Cardiac ventricle fibroblast (primary cell): ENCODE data around the gene ACKR2. TPM values are rescaled to one million over a fixed set of nuclear protein-coding genes. Genes with fewer than 3 reads are reported as not detected.

Experiments used
- total RNA-seq: library from RNA; depleted of rRNA; stranded (reverse); fragments of >200 nt; gene quantifications from 2 replicates; pipeline ENCODE4 v1.2.3, GENCODE V29; 2015

ACKR2 gene
- total RNA-seq: 0.39 and 1.00 TPM in 2 replicates

GRCh38 chr3:42809202-42809601 lies at the start of gene ACKR2:
Gene ACKR2 (plus strand): TSS chr3:42809445. CDS start chr3:42864503, 55,058 bp downstream.

GRCh38 chr3:42772670-42773408 lies 36.4 kb upstream of the ACKR2 start, which contains the start of gene CCDC13:
Gene CCDC13 (minus strand): TSS chr3:42773253. CDS start chr3:42758345, 14,908 bp downstream.

GRCh38 chr3:42804106-42804830 lies 5.0 kb upstream of the ACKR2 start, which contains the start of gene HIGD1A:
Gene HIGD1A (minus strand): TSS chr3:42804490. CDS start chr3:42794253, 10,237 bp downstream.

DNA sequence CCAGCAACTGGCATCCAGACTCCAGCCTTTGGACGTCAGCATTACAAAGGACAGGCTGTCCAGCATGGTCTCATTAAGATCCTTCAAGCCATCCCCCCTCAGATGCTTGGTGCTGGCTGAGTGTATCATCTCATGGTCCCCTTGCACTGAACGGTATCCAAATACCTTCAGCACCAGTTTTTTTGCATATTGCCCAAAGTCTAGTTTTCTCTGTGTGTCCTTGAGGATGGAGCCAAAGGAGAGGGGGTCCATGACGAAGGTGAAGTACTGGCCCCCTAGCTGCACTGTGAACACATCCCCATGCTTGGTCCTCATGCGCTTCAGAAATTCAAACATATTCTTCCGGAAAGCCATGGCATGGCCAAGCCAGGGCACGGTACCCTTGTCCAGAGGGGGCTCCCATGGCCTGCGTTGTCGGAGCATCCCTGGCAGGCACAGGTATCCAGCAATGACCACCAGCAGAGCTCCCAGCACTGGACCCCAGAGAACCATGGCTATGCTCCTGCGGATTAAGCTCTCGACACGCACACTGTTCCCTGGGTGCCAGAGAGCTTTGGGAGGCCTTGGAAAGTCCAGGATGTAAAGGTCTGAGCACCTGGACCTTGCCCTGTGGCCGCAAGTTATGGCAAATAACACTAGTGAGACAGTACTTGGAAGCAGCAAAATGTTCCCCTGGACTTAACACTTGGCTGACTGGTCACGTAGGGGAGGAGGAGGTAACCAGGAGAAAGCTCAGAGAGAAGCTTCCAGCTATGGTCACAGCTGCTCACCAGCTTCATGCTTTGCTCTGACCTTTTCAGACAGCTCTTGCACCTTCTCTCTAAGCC lies 66.3 kb downstream of the ACKR2 start, which contains the start of gene CYP8B1:
Gene CYP8B1, minus strand, starts transcription at position 555 of the 827 bp plus-strand sequence. Its CDS starts 63 bp downstream, at position 492.

GRCh38 chr3:42906070-42906847 lies 97.0 kb downstream of the ACKR2 start, which contains the start of gene ZNF662:
Gene ZNF662 (plus strand): TSS chr3:42906142. CDS start chr3:42908115, 1,973 bp downstream.

Other genes starting within 250 kb of the ACKR2 start
- 44.5 and 66.8 TPM in 2 replicates for gene SEC22C, start 227.5 kb upstream of the ACKR2 start, total RNA-seq
- 22.1 and 22.9 TPM in 2 replicates for gene SS18L2, start 218.6 kb upstream of the ACKR2 start, total RNA-seq
- gene NKTR, start 208.8 kb upstream of the ACKR2 start, total RNA-seq: 22.7 and 26.0 TPM in 2 replicates
- gene ZBTB47, start 155.7 kb upstream of the ACKR2 start, total RNA-seq: 20.2 and 27.4 TPM in 2 replicates
- not detected in 2 replicates for gene KLHL40, start 123.9 kb upstream of the ACKR2 start, total RNA-seq
- gene HHATL, start 106.6 kb upstream of the ACKR2 start, total RNA-seq: not detected in 2 replicates
- 1.4 and 2.0 TPM in 2 replicates for gene CCDC13, start 36.2 kb upstream of the ACKR2 start, total RNA-seq
- 72.4 and 82.8 TPM in 2 replicates for gene HIGD1A, start 5.0 kb upstream of the ACKR2 start, total RNA-seq
- not detected in 2 replicates for gene CYP8B1, start 66.4 kb downstream of the ACKR2 start, total RNA-seq
- gene ZNF662, start 96.7 kb downstream of the ACKR2 start, total RNA-seq: 1.1 and 1.4 TPM in 2 replicates
- gene GASK1A, start 169.9 kb downstream of the ACKR2 start, total RNA-seq: 0.15 and 0.75 TPM in 2 replicates